Spleen (tissue), 7 donors: ENCODE results near the gene TMEM129.

ENCODE experiments used
- CTCF ChIP-seq, 11 experiments: fragments of 200-600 bp in 7 of 11; fragments of 450-650 bp in 4 of 11; sonication (generic) in 4 of 11; IDR thresholded peaks in 8 of 11; conservative IDR thresholded peaks in 3 of 11; 1 replicate in 7 of 11; 2 replicates in 4 of 11; pipeline versions ENCODE4 v1.4.0 to v1.8.0; 2016 to 2021; ENCODE audit warnings: antibody characterized with exemption in 11 of 11, inconsistent platforms in 4 of 11, mild to moderate bottlenecking in 1 of 11
- POLR2A ChIP-seq, 3 donors: fragments of 450-650 bp; IDR thresholded peaks; one replicate each; pipeline ENCODE4 v1.5.1; 2017; ENCODE audit warnings: antibody characterized with exemption in 3 of 3, mild to moderate bottlenecking in 1 of 3
- POLR2AphosphoS5 ChIP-seq, 3 donors: sonication (generic); formaldehyde crosslinking; IDR thresholded peaks; one replicate each; pipeline ENCODE4 v1.5.1; 2017; ENCODE audit warnings: antibody characterized with exemption in 3 of 3
- donor health status: DM: no; HTN: no; CAD: no; lungs with moderate emphysema.
- donor health status: DM: no; HTN: no; CAD: no.
- donor health status: DM: no; HTN: no; CAD: no.

GRCh38 chr4:1758306-1759121, 37.4 kb upstream of the TMEM129 start:
- no peak for TF ChIP-seq POLR2A (IDR thresholded peaks at IDR 0.05)
- no peak for TF ChIP-seq CTCF (IDR thresholded peaks at IDR 0.05 in 8 of 11, conservative IDR thresholded peaks at IDR 0.05 in 3 of 11)
- TF ChIP-seq POLR2AphosphoS5 (IDR thresholded peaks at IDR 0.05): no peak
